Ammon's horn (tissue), 1 donor: Measurements from ENCODE around the gene RPS23.
A peak's percentile ranks its signal among the peaks of the same experiment; 100 is the strongest.

Source experiments
- DNase-seq: peaks from one replicate; pipeline ENCODE4 v3.0.0-alpha.2; 2016; ENCODE audit warnings: low spot score

Gene RPS23

GRCh38 chr5:82277987-82278710 is at the start of gene RPS23:
Gene RPS23, minus strand, starts transcription at chr5:82278354. Its CDS starts 31 bp downstream, at chr5:82278323.
- DNase-seq, result peak; percentile 96

- DNase-seq, result no peak
These were observed 49.8 kb upstream of the RPS23 start for GRCh38 chr5:82327941-82328340.

- no peak for DNase-seq
These were observed 47.8 kb upstream of the RPS23 start for GRCh38 chr5:82325996-82326395.

- DNase-seq, result no peak
These were observed 47.0 kb upstream of the RPS23 start for GRCh38 chr5:82325155-82325554.

- DNase-seq, result no peak
These were observed 42.8 kb upstream of the RPS23 start for GRCh38 chr5:82320966-82321365.

GRCh38 chr5:82319651-82320376 is 41.7 kb upstream of the RPS23 start:
- DNase-seq, result no peak

GRCh38 chr5:82319192-82319591 is 41.0 kb upstream of the RPS23 start:
- DNase-seq, result no peak

- no peak for DNase-seq
These were observed 37.0 kb upstream of the RPS23 start for GRCh38 chr5:82314964-82315758.

- DNase-seq, result no peak
These were observed 34.9 kb upstream of the RPS23 start for GRCh38 chr5:82313016-82313415.

- DNase-seq, result peak; percentile 87
These were observed 34.3 kb upstream of the RPS23 start for GRCh38 chr5:82312373-82312856.

- DNase-seq, result no peak
These were observed 31.0 kb upstream of the RPS23 start for GRCh38 chr5:82309091-82309531.

GRCh38 chr5:82308416-82308815 is 30.3 kb upstream of the RPS23 start:
- no peak for DNase-seq

- no peak for DNase-seq
These were observed 29.3 kb upstream of the RPS23 start for GRCh38 chr5:82307451-82307850.

GRCh38 chr5:82306151-82306550 is 28.0 kb upstream of the RPS23 start:
- no peak for DNase-seq

GRCh38 chr5:82301190-82301589 is 23.0 kb upstream of the RPS23 start:
- no peak for DNase-seq

GRCh38 chr5:82298668-82299067 is 20.5 kb upstream of the RPS23 start:
- no peak for DNase-seq

- DNase-seq, result no peak
These were observed 19.6 kb upstream of the RPS23 start for GRCh38 chr5:82297711-82298110.

- no peak for DNase-seq
These were observed 18.8 kb upstream of the RPS23 start for GRCh38 chr5:82296929-82297328.

- DNase-seq, result no peak
These were observed 17.9 kb upstream of the RPS23 start for GRCh38 chr5:82295959-82296531.

GRCh38 chr5:82295144-82295543 is 17.0 kb upstream of the RPS23 start:
- no peak for DNase-seq

- DNase-seq, result no peak
These were observed 13.3 kb upstream of the RPS23 start for GRCh38 chr5:82291420-82291819.

GRCh38 chr5:82290908-82291307 is 12.8 kb upstream of the RPS23 start:
- DNase-seq, result no peak
